Natural killer cell (primary cell): ENCODE measurements around the gene CAMTA1. TPM values are rescaled to one million over a fixed set of nuclear protein-coding genes. Genes with fewer than 3 reads are reported as not detected.

ENCODE experiments used
- ATAC-seq, 3 donors: fragments of 150-1000 bp in 2 of 3; fragments of 200-7000 bp in 1 of 3; cut with Tn5 transposase; 1 replicate in 1 of 3; 2 replicates in 2 of 3; pipeline ENCODE4 v1.10.0; 2021; ENCODE audit warnings: mild to moderate bottlenecking in 2 of 3, moderate library complexity in 2 of 3
- DNase-seq, 2 donors: peaks; one replicate each; pipeline versions ENCODE4 v3.0.0 to v3.0.0-alpha.2; 2013 to 2021; ENCODE audit warnings: mixed read lengths in 1 of 2
- H3K27ac ChIP-seq: one replicate; pipeline ENCODE4 v1.5.1; 2013; ENCODE audit warnings: mild to moderate bottlenecking, low read length
- H3K27me3 ChIP-seq: one replicate; pipeline ENCODE4 v1.6.1; 2013; ENCODE audit warnings: low read length; ENCODE audit not compliant: control insufficient read depth, insufficient read depth
- H3K36me3 ChIP-seq: one replicate; pipeline ENCODE4 v1.6.1; 2013; ENCODE audit warnings: low read length; ENCODE audit not compliant: control insufficient read depth, insufficient read depth
- H3K4me1 ChIP-seq: one replicate; pipeline ENCODE4 v1.6.1; 2013; ENCODE audit warnings: low read length; ENCODE audit not compliant: control insufficient read depth, insufficient read depth
- H3K4me3 ChIP-seq: one replicate; pipeline ENCODE4 v1.5.1; 2013; ENCODE audit warnings: low read length
- H3K9me3 ChIP-seq: one replicate; pipeline ENCODE4 v1.6.1; 2013; ENCODE audit warnings: low read length; ENCODE audit not compliant: control insufficient read depth, insufficient read depth
- H3K27ac Mint-ChIP-seq, 2 donors: one replicate each; pipeline ENCODE4 v1.8.0; 2022; ENCODE audit warnings: mild to moderate bottlenecking in 2 of 2, mixed read lengths in 2 of 2, moderate library complexity in 1 of 2
- H3K27me3 Mint-ChIP-seq, 2 donors: one replicate each; pipeline ENCODE4 v1.8.0; 2022; ENCODE audit warnings: low read depth in 2 of 2, mixed read lengths in 2 of 2
- H3K36me3 Mint-ChIP-seq: one replicate; pipeline ENCODE4 v1.8.0; 2022; ENCODE audit warnings: mixed read lengths
- H3K4me1 Mint-ChIP-seq, 2 donors: one replicate each; pipeline ENCODE4 v1.8.0; 2022; ENCODE audit warnings: mixed read lengths in 2 of 2
- H3K4me3 Mint-ChIP-seq: one replicate; pipeline ENCODE4 v1.8.0; 2022; ENCODE audit warnings: mild to moderate bottlenecking, moderate library complexity, mixed read lengths
- H3K9me3 Mint-ChIP-seq, 2 donors: one replicate each; pipeline ENCODE4 v1.8.0; 2022; ENCODE audit warnings: mixed read lengths in 2 of 2
- WGBS: methylation state at CpG from one replicate; pipeline ENCODE4 v1.1.7; 2013; ENCODE audit warnings: missing lambda C conversion rate; ENCODE audit not compliant: insufficient coverage; 5-methylcytosine and 5-hydroxymethylcytosine counted together
- intact Hi-C: fragments of 100-400 bp; cut with micrococcal nuclease; formaldehyde crosslinking; loops from one replicate; pipeline ENCODE4 v1.14.2; 2022
- total RNA-seq, 4 donors: library from RNA; stranded (reverse); fragments of 120-200 nt in 1 of 4; gene quantifications; one replicate each; pipeline versions ENCODE4 v1.2.3 to v1.2.4, GENCODE V29; 2013 to 2022
- TF ChIP-seq, protein P1 (sequence below): fragments of 200-600 bp; IDR thresholded peaks from one replicate; pipeline ENCODE4 v1.8.0; 2022; ENCODE audit warnings: antibody characterized with exemption

The CAMTA1 gene
- total RNA-seq, 3 donors from 2014 or later (not counting 1 experiment from before 2014, with no cell fraction given) = 40.6 to 53.3 (median 44.9) TPM

DNA sequence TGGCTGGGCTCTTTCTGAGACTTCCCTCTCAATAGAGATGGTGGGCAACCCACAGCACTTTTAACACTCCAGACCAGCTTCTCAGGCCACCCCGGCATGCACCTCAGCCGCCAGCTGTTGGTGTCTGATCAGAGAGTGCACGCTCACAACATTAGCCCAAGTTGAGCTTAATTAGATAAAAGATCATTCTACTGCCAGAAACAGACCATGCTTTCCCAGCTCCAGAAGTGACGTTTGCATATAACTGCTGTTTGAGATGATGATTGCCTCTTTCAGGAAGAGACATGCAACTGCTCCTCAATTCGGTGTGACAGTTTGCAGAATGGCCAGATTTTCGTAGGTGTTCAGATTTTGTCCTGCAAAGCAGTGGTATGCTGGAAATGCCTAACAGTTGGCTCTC lies 700.6 kb downstream of the CAMTA1 start:
- Mint-ChIP-seq H3K36me3 (no peaks in the 10 kb centered on the region), H3K9me3 (no peaks in the 10 kb centered on the region), H3K4me1 (no peaks in the 10 kb centered on the region), H3K4me3 (no peak overlapping the region), H3K27ac (no peak overlapping the region), H3K27me3 (peaks cover 0 to 3% of the 10 kb centered on the region in 2 donors)
- Histone ChIP-seq H3K4me3 (no peak overlapping the region), H3K9me3 (no peaks in the 10 kb centered on the region), H3K27ac (no peak overlapping the region), H3K27me3 (no peaks in the 10 kb centered on the region), H3K36me3 (no peaks in the 10 kb centered on the region), H3K4me1 (no peaks in the 10 kb centered on the region)
- TF ChIP-seq, protein P1, sequence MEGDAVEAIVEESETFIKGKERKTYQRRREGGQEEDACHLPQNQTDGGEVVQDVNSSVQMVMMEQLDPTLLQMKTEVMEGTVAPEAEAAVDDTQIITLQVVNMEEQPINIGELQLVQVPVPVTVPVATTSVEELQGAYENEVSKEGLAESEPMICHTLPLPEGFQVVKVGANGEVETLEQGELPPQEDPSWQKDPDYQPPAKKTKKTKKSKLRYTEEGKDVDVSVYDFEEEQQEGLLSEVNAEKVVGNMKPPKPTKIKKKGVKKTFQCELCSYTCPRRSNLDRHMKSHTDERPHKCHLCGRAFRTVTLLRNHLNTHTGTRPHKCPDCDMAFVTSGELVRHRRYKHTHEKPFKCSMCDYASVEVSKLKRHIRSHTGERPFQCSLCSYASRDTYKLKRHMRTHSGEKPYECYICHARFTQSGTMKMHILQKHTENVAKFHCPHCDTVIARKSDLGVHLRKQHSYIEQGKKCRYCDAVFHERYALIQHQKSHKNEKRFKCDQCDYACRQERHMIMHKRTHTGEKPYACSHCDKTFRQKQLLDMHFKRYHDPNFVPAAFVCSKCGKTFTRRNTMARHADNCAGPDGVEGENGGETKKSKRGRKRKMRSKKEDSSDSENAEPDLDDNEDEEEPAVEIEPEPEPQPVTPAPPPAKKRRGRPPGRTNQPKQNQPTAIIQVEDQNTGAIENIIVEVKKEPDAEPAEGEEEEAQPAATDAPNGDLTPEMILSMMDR = no peak
- intact Hi-C loops = no loop called here
- ATAC-seq (no peak), DNase-seq (no peak)
- WGBS = 84% methylated on average over 6 of the region's 6 CpGs

DNA sequence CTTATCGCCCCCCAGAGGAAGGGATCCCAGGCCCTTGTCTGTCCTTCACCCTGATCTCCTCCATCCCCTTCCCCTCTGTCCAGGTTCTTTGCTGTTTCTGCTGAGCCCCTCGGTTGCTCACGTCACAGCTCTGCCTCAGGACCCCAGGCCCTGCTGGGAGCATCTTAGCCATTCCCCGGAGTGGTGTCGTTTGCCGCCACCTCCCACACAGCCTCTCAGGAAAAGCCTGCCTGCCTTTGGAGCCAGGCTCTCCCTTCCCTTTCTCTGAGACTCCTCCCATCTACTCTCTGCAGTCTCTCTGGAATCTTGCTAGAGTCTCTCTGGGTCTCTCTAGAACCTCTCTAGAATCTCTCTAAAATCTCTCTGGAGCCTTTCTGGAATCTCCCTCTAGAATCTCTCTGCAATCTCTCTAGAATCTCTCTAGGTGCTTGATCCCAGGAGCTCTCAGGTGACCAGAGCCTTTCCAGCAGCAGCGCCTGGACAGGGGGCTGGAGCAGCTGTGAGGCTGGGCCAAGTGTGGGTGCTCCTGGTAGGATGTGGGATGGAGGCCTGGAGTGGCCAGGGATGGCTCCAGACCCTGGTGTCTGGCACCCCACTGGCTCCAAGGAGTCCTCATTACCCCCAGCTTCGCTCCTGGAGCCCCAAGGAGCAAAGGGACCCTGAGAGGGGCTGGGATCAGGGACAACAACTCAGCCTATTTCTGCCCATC lies 702.7 kb downstream of the CAMTA1 start:
- no peak for DNase-seq
- H3K9me3 ChIP-seq = no peaks in the 10 kb centered on the region
- H3K4me1 Mint-ChIP-seq = no peaks in the 10 kb centered on the region
- H3K27me3 Mint-ChIP-seq = peaks cover 0 to 3% of the 10 kb centered on the region in 2 donors
- WGBS = 88% methylated on average over 8 of the region's 8 CpGs
- H3K36me3 ChIP-seq = no peaks in the 10 kb centered on the region
- H3K27ac Mint-ChIP-seq = no peak overlapping the region
- H3K4me3 Mint-ChIP-seq = no peak overlapping the region
- ATAC-seq = no peak
- no peaks in the 10 kb centered on the region for H3K4me1 ChIP-seq
- no peaks in the 10 kb centered on the region for H3K9me3 Mint-ChIP-seq
- H3K27me3 ChIP-seq = no peaks in the 10 kb centered on the region
- TF ChIP-seq, protein P1 = no peak
- H3K4me3 ChIP-seq = no peak overlapping the region
- intact Hi-C loops = no loop called here
- no peaks in the 10 kb centered on the region for H3K36me3 Mint-ChIP-seq
- no peak overlapping the region for H3K27ac ChIP-seq

DNA sequence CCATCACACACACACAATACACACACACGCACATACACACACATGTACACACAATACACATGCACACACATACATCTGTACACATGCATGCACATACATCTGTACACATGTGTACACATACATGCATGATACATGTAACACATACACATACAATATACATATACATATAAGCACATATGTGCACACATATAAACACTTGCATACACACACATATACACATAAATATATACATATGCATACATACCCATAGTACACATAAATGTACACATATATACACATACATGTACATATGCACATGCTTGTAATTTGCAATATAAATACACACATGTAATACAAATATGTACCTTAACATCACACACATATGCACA lies 703.2 kb downstream of the CAMTA1 start:
- Mint-ChIP-seq H3K27me3 (peaks cover 0 to 3% of the 10 kb centered on the region in 2 donors), H3K27ac (no peak overlapping the region), H3K36me3 (no peaks in the 10 kb centered on the region), H3K4me1 (no peaks in the 10 kb centered on the region), H3K4me3 (no peak overlapping the region), H3K9me3 (no peaks in the 10 kb centered on the region)
- Histone ChIP-seq H3K4me3 (no peak overlapping the region), H3K9me3 (no peaks in the 10 kb centered on the region), H3K27ac (no peak overlapping the region), H3K4me1 (no peaks in the 10 kb centered on the region), H3K27me3 (no peaks in the 10 kb centered on the region), H3K36me3 (no peaks in the 10 kb centered on the region)
- 84% methylated on average over 1 of the region's 1 CpG for WGBS
- no peak for ATAC-seq
- intact Hi-C loops = no loop called here
- DNase-seq = no peak
- TF ChIP-seq, protein P1 = no peak

DNA sequence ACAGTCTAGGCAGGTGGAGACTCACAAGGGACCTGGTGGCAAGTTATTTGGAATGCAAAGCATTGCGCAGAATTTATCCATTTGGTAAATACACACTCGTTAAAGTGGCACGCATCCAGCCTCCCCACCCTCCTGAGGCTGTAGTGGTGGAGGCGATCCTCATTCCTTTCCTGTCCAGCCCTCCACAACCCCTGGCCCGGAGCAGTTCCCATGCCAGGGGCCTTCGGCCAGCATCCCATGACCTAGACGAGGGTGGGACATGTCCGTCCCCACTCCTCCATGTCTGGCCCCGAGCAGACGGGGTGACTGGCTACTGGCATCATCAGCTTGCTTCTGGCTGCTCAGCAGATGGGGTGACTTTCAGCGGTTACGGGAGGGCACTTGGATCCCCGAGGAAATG lies 704.3 kb downstream of the CAMTA1 start:
- Histone ChIP-seq H3K9me3 (no peaks in the 10 kb centered on the region), H3K27ac (no peak overlapping the region), H3K4me1 (no peaks in the 10 kb centered on the region), H3K27me3 (no peaks in the 10 kb centered on the region), H3K4me3 (no peak overlapping the region), H3K36me3 (no peaks in the 10 kb centered on the region)
- ATAC-seq = no peak
- Mint-ChIP-seq H3K4me1 (no peaks in the 10 kb centered on the region), H3K27me3 (peaks cover 0 to 3% of the 10 kb centered on the region in 2 donors), H3K9me3 (no peaks in the 10 kb centered on the region), H3K36me3 (no peaks in the 10 kb centered on the region), H3K4me3 (no peak overlapping the region), H3K27ac (no peak overlapping the region)
- TF ChIP-seq, protein P1 = no peak
- no peak for DNase-seq
- intact Hi-C loops = no loop called here
- 92% methylated on average over 13 of the region's 13 CpGs for WGBS
